Activated CD8-positive, alpha-beta memory T cell treated with anti-CD3 and anti-CD28 coated beads for 48 hours (primary cell): ENCODE results near the gene UNC79.

Experiments
- DNase-seq, 3 experiments: peaks; one replicate each; pipeline ENCODE4 v3.0.0-alpha.2; 2020; ENCODE audit warnings: low read depth in 2 of 3, low spot score in 2 of 3

The UNC79 gene

DNA sequence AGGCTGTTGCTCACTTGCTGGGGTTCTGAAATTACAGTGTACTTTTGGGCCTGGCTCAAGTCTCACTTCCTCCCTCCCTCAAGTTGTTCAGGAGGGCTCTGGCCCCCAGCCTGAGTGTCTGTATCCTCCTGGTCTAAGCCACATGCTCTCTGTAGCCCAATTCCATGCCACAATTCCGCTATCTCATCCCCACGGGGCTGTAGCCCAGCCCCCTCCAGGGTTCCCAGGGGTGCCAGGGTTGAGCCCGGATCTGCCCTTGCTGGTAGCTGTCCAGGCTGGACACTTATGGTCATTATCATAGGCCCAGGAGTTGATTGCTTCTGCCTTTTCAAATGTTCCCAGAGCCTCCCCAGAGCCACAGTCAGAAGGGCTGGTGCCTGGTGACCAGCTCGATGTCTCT, 292.3 kb downstream of the UNC79 start:
- DNase-seq = no peak

DNA sequence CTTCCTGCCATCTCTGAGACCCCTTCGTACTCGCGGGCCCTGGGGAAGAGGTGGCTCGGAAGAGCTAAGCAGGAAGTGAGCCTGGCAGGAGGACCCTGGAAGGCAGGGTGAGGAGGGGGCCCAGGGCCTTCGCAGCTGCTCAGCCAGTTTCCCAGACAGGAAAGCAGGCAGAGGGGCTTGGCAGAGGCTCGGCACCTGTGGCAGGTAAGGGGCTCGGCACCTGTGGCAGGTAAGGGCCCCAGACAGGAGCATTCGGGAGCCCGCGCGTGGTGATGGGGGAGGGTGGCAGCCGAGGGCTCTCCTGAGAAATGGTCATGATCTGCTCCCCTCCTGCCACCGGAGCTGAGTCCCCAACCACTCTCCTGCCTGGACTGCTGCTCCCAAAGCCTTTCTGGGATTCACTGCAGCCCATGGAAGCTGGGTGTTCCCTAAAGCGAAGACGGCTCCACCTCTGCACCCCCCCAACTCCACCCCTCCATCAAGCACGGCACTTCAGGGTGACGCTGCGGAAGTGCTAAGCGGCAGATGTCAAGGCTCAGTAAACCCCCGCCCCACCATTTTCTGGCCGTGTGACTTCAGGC, 294.4 kb downstream of the UNC79 start:
- no peak for DNase-seq

DNA sequence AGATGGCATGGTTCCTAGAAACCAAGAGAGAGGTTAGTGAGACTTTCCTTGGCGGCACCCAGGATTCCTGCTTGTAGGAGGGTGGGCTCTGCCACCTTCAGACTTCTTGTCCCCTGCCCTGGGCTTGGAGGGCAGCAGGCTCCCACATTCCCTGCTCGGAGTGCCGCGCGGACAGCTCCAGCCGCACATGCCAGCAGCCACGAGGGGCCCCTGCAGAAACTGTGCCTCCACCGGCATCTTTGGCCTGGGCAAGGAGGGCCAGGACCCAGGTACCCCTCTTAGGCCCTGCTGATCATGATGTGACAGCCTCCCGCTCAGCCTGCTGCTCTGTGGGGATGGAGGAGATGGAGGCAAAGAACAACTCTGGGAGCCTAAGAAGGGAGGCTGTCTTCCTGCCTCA, 295.3 kb downstream of the UNC79 start:
- no peak for DNase-seq

DNA sequence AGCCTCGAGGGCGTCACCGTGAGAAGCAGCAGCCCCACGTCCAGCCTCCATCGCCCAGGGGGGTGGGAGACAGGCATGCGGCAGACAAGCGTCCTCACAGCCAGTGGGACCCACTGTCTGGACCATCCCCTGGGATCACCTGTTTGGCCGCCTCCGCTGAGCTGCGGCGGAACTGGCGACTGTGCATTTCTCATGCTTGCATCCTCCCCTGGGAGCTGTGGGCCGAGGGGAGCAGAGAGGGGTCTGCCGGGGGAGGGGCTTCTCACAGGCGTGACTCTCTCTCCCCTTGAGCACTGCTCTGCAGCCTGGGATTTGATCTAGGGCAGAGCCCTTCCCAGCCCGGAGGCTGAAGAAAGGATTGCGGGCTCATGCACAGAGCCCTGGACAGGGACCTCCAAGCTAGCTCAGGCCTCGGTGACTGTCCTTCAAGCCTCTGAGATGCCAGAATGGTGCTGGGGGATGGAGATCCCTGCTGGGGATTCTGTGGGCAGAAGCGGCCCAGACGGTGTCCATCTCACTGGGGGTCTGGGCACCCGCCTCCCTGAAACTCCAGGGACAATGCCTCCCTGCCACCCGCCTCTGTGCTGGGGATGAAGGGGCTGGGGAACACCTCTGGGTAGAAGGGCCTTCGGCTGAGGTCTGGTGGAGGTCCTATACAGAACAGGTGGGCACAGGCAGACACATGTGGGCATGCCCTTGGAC, 296.5 kb downstream of the UNC79 start:
- DNase-seq = no peak

DNA sequence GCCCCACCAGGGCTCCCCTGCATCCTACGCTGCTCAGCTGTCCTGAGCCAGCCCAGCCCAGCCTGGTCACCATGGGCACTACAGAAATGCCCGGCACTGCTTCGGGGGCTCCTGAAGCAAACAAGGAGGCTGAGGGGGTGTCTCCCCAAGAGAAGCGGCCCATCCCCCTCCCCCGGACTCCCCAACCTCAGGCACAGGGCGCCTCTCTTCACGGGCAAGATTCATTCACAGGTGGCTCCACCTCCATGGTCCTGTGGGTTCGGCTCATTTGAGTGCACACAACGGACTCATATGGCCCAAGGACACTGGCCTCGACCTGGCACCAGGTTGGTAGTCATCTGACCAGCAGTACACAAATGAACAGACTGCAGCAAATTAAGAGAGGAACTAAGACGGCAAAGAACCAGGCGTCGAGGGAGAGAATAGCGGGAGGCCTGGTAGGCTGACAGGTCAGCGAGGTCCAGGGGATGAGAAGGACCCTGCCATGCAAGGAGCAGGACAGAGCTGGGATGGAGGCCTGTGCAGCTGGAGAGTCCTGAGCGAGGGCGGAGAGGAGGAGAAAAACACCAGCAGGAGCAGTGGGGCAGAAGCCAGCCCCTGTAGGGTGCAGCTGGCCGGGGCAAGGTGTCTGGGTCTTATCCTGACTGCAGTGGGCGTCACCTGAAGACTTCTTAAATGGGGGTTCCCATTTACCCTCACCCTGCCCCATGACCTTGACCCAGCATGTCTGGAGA, 297.3 kb downstream of the UNC79 start:
- DNase-seq = no peak

DNA sequence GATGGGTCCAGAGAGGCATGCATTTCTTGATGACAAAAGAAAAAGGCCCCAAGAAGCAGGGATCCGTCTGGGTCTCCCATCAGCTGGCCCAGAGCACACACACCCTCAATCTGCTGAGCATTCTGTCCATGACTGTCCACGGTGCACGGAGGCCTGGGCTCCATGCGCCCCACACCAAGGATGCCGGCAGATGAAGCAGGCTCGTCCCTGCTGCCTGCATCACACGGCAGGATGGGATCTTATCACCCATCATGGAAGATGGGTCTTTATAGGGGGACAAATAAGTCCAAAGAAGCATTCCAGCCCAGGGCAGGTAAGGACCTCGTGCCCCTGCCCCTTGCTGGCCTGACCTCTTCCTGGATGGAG, 297.9 kb downstream of the UNC79 start:
- no peak for DNase-seq

DNA sequence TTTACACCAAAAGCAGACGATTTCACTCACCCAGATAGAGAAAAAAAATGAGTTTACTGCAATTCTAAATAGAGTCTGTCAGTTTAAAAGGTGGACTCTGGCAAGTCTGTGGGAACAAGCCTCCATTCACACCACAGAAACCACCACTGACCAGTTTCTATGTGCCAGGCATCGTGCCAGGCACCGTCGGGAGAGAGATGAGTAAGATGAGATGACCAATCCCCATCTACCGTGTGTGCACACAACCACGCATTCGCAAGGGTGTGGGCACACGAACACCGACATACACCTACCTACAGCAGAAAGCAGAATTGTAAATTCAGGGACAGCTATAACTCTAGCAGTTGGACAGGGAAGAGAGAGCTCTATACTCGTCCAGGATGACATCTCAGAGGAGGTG, 299.3 kb downstream of the UNC79 start:
- no peak for DNase-seq

DNA sequence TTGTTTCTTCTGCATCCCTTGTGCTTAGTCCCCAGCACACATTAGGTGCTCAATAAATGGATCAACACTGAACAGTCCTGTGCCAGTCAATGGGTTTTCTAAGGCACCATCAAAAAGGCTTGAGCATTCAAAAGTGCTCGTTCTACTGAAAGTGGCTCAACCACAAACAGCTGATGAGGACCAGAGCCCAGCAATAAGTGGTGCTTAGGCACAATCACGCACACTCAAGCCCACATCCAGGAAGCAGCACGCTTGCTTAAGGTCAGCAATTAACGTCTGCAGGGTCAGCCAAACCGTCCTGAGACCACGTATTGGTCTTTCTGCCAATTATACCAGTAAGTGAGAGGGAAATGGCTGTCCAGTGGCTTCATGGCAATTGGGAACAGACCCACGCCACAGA, 301.0 kb downstream of the UNC79 start:
- no peak for DNase-seq

DNA sequence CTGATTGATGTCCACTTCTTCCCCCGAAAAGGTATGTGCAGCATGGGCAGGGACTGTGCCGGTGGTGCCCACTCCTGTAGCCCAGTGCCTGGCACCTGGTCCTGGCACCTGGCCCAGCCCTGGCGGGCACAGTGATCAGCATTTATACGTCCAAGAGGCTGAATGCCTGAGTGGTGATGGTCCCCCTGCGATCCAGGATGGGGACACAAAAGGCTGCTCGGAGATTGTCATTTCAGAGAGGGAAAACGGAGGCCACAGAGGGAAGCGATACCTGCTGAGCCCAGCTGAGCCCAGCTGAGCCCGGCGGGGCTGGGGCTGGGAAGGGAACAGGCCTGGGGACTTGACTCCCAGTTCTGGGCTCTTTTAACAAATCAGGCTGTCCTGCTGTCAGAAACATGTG, 301.8 kb downstream of the UNC79 start:
- DNase-seq = no peak

DNA sequence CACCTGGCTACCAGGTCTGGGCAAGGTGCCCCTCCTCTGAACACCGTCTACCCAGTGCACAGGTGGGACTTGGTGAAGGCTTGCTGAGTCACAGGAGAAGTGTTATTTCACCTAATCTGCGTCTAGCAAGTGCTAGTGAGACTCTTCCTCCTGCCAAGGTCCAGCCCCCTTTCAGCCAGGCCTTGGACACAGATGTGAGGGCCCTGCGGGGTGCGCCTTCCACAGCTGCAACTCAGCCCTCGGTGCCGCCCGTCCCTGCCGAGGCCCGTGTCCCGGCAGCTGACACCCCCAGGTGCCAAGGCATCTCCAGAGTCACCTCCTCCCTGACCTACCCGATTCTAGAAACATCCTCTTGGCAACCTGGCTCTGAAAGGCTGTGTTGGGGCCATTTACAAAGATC, 302.5 kb downstream of the UNC79 start:
- DNase-seq = no peak

DNA sequence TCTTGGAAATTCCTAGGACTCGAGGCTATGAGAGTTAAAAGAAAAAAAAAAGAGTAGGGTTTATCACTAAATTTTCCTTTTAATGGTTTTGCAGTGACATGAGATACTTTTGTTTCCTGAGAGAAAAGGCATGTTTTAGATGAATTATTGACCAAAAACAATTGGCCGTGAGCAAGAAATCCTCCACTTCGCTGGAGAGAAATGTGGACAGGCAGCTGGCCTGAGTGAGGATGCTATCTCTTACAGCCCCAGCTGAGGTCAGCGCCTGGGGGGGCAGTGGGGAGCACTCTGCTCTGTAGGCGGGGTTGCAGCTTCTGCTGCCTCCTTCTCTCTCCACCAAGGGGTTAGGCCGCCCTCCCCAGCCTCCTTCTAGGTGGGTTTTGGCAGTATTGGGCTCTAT, 302.9 kb downstream of the UNC79 start:
- no peak for DNase-seq

DNA sequence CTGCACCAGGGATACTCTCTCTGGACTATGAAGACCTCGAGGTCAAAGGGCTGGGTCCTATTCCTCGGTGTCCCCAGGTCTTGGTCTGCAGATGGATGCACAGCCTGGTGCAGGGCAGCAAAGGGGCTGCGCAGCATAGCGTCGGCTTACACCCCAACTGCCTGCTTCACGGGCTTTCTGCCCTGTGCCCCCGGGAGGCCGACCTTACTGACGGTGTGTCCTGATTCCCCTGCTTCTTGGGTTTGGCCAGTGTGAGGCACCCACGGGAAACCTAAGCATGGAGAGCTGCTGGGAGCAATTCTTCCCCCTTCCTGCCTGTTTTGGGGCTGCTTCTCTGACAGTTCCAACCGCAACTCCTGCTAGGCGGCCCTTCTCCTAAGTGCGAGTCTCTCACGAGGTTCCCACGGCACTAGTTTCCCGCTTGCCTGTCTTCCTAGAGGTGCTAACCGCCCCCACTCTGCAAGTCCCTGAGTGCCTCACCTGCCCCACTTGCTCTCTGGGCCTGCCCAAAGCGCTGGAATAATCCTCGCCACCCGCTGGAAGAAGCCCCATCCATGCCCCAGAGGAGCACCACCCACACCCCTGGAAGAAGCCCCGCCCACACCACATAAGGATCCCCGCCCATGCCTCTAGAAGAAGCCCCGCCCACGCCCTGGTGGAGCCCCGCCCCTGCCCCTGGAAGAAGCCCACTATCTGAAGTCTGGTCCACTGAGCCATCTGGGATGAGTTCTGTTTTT, 303.5 kb downstream of the UNC79 start:
- DNase-seq = no peak

DNA sequence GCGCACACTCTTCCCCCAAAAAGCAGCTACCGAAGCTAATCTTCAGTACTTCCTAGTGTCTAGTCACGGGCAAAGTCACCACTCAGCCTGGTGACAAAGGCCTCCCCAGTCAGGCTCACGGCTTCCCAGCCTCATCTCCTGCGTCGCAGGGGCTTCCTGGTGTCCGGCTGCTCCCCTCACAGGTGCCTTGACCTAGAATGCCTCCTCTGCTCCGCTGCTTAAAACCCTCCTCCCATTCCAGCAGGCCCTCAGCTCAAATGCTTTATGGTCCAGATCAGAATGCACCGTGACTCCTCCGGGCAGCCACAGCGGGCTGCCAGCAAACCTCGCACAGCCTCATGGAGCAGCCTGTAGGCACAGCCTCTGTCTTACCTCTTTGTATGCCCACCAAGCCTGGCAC, 304.5 kb downstream of the UNC79 start:
- no peak for DNase-seq

DNA sequence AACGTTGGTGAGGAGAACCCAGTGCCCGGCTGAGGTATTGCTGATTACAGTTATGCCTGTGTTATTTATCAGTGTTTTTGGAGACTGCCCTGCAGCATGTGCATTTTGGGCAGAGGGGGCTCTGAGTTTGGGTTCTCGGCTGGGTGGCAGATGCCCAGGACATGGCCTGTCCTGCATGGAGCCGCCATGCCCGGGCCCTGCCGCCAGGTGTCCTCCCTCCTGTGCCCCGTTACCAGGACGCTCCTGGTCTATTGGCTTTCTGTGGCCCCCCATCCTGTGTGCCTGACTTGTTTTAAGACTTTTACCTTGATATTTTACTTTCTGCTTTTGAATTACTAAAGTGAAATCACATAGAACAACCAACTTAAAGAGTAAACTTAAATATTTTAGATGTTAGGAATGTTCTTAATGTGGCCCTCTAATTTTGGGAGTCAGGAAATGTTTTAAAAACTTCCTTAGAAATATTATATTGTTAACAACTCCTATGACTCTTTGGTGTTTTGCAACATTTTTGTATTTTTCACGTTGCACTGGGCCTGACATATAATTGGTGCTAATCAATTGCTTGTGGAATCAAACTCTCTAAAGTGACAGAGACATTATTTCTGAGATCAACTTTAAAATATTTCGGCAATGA, 305.8 kb downstream of the UNC79 start:
- no peak for DNase-seq

DNA sequence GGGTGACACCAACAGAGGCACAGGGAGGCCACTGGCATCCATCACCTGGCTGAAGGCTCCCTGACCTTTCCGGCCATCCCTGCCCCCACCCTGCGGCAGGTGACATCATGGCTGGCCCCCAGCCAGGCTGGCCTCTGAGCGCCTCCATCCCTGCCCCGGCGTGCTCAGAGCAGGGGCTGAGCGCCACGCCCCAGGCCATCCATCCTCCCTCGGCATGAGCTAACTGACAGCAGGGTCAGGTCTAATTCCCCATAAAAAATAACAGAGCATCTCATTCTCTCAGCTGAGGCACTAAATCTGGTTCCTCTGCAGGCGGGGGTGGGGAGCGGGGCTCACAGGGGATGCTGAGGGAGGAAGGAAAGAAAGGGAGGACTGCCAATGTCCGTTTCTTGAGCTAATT, 306.9 kb downstream of the UNC79 start:
- no peak for DNase-seq

DNA sequence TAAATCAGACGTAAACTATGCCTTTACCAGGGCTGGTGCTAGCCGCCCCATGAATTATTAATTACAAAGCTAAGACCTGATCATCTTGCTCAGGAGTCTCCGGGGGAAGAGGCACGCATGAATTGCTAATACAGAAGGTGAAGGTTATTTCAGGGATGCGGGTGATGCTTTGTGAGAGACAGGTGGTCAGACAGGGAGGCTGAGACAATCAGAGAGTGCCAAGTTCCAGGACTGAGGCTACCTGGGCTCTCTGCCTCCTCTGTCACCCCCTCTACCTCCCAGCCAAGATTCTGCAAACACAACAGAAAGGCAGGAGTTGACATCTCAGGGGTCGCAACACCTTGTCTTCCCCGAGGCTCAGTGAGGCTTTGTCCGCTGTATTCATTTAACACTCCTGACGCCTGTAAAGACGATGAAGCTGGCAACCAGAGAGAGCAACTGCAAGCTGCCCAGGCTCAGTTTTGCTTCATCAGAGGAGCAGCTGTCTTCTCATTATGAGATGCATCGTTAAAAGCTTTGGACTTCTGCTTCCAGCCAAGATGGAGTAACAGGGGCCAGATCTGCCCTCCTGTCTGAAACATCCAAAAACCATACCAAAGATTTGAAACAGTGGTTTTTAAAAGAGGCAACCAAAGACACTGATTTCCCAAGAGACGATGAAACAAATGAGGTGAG, 311.0 kb downstream of the UNC79 start:
- DNase-seq = no peak

DNA sequence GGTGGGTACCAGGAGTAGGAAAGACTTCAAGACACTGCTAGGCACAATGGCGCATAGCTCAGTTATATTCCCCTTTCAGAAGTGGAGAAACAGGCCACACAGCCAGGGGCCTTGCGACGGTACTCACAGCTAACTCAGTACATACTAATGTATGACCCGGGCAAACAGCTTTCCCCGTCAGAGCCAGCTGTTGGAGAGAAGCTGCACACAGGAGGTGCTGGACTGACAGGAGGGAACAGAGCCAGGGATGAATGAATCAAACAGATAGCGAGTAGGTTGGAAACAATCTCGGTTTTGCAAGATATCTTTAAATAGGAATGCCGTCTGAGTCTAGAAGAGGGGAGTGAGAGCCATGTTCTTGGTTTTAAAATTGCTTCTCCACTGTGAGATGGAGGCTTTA, 312.0 kb downstream of the UNC79 start:
- DNase-seq = no peak

DNA sequence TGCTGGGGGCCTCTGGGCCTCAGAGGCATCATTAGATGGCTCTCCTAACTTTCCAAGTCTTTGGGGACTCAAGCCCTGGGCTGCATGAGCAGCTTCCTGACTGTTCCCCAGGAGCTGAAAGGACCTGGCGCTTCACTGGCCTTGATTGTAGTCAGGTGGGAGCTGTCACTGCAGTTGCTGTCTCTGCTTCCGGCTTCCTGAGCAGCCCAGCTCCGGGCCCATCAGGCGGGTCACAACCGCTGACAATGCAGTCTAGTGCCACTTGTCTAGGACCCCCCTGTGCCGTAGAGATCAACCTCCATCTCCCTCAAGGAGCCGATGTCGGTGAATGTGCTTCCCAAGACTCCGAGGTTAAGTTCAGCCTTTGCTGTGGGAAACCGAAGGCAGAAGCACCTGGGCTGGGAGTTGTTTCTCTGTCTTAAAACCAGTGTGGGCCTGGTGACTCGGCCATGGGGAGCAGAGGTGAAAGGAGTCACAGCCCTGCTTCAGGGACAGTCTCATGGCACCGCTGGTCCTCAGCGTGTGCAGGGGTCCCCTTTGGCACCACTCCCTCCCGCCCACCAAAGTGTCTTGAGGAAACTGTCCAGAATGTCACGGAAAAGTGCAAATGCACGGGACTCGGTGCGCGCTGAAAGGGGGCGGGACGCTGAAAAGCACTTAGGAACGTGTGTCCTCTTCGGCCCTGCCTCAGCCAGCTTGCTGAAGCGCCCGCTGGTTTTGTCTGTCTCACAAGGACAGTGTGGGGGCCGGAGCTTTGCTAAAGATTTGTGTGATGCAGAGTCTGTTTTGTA, 312.7 kb downstream of the UNC79 start:
- no peak for DNase-seq

DNA sequence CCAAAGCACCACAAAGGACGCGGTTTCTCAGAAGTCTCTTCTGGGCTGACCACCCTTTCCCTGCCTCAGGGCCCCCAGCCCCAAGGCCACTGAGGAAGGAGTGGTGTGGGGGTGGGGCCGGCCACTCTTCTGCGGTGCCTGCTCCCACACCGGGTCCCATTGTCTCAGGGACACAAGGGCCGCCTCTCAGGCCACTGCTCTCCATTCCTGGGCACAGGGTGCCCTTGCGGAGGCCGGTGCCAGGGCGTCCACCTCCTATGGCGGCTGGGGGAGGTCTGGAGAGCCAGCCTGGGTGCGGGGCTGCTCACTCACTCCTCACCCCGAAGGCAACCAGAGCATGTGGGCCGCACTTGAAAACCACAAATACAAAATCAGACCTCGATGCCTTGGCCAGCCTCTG, 313.4 kb downstream of the UNC79 start:
- no peak for DNase-seq

DNA sequence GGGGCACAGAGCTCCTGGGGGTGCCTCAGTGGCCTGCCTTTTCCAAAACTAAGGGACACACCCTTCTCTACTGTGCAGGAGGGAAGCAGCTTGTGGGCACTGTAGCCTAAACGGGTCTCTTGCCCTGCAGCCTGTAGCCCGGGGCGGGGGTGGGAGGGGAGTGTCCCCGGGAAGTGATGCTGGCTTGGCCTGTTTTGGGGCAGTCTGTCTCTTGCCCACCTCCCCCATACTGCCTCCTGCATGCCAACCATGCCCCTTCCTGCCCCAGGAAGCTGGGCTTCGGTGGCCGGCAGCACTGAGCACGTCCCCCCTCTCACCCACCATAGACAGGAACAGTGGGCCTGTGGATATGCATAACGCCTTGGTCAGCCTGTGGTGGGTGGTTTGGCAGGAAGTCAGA, 314.1 kb downstream of the UNC79 start:
- no peak for DNase-seq
